Measurements from ENCODE around the gene GPR156. TPM values are rescaled to one million over a fixed set of nuclear protein-coding genes. Genes with fewer than 3 reads are reported as not detected.

Gene GPR156
- polyA plus RNA-seq, 1 donor (not counting 4 experiments of a cell fraction or from before 2014, with no cell fraction given): 0.17 TPM

DNA sequence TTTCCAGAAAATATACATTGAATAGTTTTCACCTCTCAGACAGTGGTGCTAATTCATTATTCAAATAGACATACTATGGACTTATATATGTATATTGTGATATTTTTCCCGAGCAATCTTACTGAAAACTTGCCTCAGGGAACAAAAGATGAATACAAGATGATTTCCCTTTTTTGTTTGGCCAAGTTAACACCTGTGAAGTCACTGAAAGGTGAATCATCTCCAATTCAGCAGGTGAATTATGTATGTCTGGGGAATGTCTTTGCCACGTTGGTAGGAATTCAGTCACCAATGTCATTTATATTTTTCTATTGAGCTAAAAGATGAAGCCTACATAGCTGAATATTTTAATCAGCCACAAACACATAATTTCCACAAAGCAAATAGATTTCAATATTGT, 88.2 kb downstream of the GPR156 start:
- Histone ChIP-seq H3K27me3 (ENCODE audit: control insufficient read depth, extremely low read depth, insufficient read depth, low read length) (no peaks in the 10 kb centered on the region), H3K9ac (ENCODE audit: control insufficient read depth, extremely low read depth, insufficient read depth, low read length) (no peak overlapping the region), H3K79me2 (ENCODE audit: control insufficient read depth, insufficient read depth, low read length) (no peaks in the 10 kb centered on the region), H3K9me1 (ENCODE audit: control insufficient read depth, extremely low read depth, insufficient read depth, low read length) (no peaks in the 10 kb centered on the region), H3K9me3 (ENCODE audit: control insufficient read depth, low read depth, low read length) (no peaks in the 10 kb centered on the region), H3K4me3 (ENCODE audit: control insufficient read depth in 2 of 3, extremely low read depth in 1 of 3, insufficient read depth in 2 of 3, low read depth in 1 of 3, low read length in 3 of 3) (no peak overlapping the region), H2AFZ (ENCODE audit: control insufficient read depth, low read length) (no peak overlapping the region), H3K27ac (ENCODE audit: control insufficient read depth, insufficient read depth, low read length) (no peak overlapping the region), H4K20me1 (ENCODE audit: control insufficient read depth, extremely low read depth, insufficient read depth, low read length) (no peaks in the 10 kb centered on the region), H3K4me2 (ENCODE audit: control insufficient read depth, extremely low read depth, insufficient read depth, low read depth, low read length) (peak overlapping the region; percentile 6), H3K4me1 (ENCODE audit: control insufficient read depth, extremely low read depth, insufficient read depth, low read length) (peaks cover 15% of the 10 kb centered on the region), H3K36me3 (ENCODE audit: control insufficient read depth in 2 of 2, extremely low read depth in 1 of 2, insufficient read depth in 2 of 2, low read length in 2 of 2) (no peaks in the 10 kb centered on the region)
- TF ChIP-seq, protein P1, sequence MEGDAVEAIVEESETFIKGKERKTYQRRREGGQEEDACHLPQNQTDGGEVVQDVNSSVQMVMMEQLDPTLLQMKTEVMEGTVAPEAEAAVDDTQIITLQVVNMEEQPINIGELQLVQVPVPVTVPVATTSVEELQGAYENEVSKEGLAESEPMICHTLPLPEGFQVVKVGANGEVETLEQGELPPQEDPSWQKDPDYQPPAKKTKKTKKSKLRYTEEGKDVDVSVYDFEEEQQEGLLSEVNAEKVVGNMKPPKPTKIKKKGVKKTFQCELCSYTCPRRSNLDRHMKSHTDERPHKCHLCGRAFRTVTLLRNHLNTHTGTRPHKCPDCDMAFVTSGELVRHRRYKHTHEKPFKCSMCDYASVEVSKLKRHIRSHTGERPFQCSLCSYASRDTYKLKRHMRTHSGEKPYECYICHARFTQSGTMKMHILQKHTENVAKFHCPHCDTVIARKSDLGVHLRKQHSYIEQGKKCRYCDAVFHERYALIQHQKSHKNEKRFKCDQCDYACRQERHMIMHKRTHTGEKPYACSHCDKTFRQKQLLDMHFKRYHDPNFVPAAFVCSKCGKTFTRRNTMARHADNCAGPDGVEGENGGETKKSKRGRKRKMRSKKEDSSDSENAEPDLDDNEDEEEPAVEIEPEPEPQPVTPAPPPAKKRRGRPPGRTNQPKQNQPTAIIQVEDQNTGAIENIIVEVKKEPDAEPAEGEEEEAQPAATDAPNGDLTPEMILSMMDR (optimal IDR thresholded peaks at IDR 0.05 in 1 of 3, IDR thresholded peaks at IDR 0.05 in 1 of 3, conservative IDR thresholded peaks at IDR 0.05 in 1 of 3; ENCODE audit: extremely low read depth in 1 of 3, insufficient read depth in 2 of 3, low read length in 3 of 3): no peak
- TF ChIP-seq EZH2 (IDR thresholded peaks at IDR 0.05; ENCODE audit: low read length): no peak
- FAIRE-seq: no peak
- DNase-seq (ENCODE audit: low read depth, low spot score): no peak
- dilution Hi-C loops (cut with MboI; ENCODE audit: extremely low pct_ligation_motif_present, low sequenced_read_pairs): no loop called here

DNA sequence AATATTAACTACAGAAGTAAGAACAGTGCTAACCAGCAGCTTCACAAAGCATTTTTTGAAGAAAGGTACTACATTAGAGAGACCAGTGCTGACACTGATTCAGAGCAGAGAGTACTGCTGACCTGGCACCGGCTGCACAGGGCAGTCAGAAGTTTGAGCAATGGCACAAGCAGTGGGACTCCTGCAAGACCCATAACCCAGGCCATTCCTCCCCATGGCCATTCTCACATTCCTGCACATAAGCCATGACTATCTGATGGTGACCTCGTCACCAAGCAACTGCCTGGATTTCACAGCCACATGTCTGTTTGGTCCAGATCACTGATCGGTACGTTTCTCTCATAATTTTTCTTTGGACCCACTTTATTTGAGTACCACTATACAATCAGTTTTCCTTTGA, 88.7 kb downstream of the GPR156 start:
- Histone ChIP-seq H3K9me3 (ENCODE audit: control insufficient read depth, low read depth, low read length) (no peaks in the 10 kb centered on the region), H3K36me3 (ENCODE audit: control insufficient read depth in 2 of 2, extremely low read depth in 1 of 2, insufficient read depth in 2 of 2, low read length in 2 of 2) (no peaks in the 10 kb centered on the region), H3K27me3 (ENCODE audit: control insufficient read depth, extremely low read depth, insufficient read depth, low read length) (no peaks in the 10 kb centered on the region), H2AFZ (ENCODE audit: control insufficient read depth, low read length) (no peak overlapping the region), H4K20me1 (ENCODE audit: control insufficient read depth, extremely low read depth, insufficient read depth, low read length) (no peaks in the 10 kb centered on the region), H3K4me2 (ENCODE audit: control insufficient read depth, extremely low read depth, insufficient read depth, low read depth, low read length) (no peak overlapping the region), H3K9me1 (ENCODE audit: control insufficient read depth, extremely low read depth, insufficient read depth, low read length) (no peaks in the 10 kb centered on the region), H3K79me2 (ENCODE audit: control insufficient read depth, insufficient read depth, low read length) (no peaks in the 10 kb centered on the region), H3K27ac (ENCODE audit: control insufficient read depth, insufficient read depth, low read length) (no peak overlapping the region), H3K4me1 (ENCODE audit: control insufficient read depth, extremely low read depth, insufficient read depth, low read length) (peaks cover 15% of the 10 kb centered on the region), H3K9ac (ENCODE audit: control insufficient read depth, extremely low read depth, insufficient read depth, low read length) (no peak overlapping the region), H3K4me3 (ENCODE audit: control insufficient read depth in 2 of 3, extremely low read depth in 1 of 3, insufficient read depth in 2 of 3, low read depth in 1 of 3, low read length in 3 of 3) (no peak overlapping the region)
- dilution Hi-C loops (cut with MboI; ENCODE audit: extremely low pct_ligation_motif_present, low sequenced_read_pairs): no loop called here
- DNase-seq (ENCODE audit: low read depth, low spot score) (no peak), FAIRE-seq (no peak)
- no peak for TF ChIP-seq EZH2 (IDR thresholded peaks at IDR 0.05; ENCODE audit: low read length)
- TF ChIP-seq, protein P1 (optimal IDR thresholded peaks at IDR 0.05 in 1 of 3, IDR thresholded peaks at IDR 0.05 in 1 of 3, conservative IDR thresholded peaks at IDR 0.05 in 1 of 3; ENCODE audit: extremely low read depth in 1 of 3, insufficient read depth in 2 of 3, low read length in 3 of 3): no peak

Data from keratinocyte (primary cell).